Kidney epithelial cell (primary cell): ENCODE results near the gene SLC25A43. TPM values are rescaled to one million over a fixed set of nuclear protein-coding genes. Genes with fewer than 3 reads are reported as not detected.

ENCODE experiments used
- DNase-seq: peaks from one replicate; pipeline ENCODE4 v3.0.0-alpha.2; 2010; ENCODE audit warnings: low read depth
- H3K27me3 ChIP-seq: 2 replicates; pipeline ENCODE4 v1.6.0; 2011; ENCODE audit warnings: low read length; ENCODE audit not compliant: control insufficient read depth, insufficient read depth
- H3K36me3 ChIP-seq: 2 replicates; pipeline ENCODE4 v1.5.1; 2011; ENCODE audit warnings: low read length; ENCODE audit not compliant: control insufficient read depth, insufficient read depth
- H3K4me3 ChIP-seq: 2 replicates; pipeline ENCODE4 v1.5.1; 2011; ENCODE audit warnings: low read depth, mild to moderate bottlenecking, control low read depth, low read length
- CTCF ChIP-seq: IDR thresholded peaks from 2 replicates; pipeline ENCODE4 v1.5.1; 2011; ENCODE audit warnings: mild to moderate bottlenecking, moderate library complexity, low read length, control low read depth, inconsistent platforms; ENCODE audit not compliant: insufficient read depth, poor library complexity, severe bottlenecking
- total RNA-seq: library from RNA; depleted of rRNA; stranded (reverse); fragments of >200 nt; gene quantifications from 2 replicates; pipeline ENCODE4 v1.2.3, GENCODE V29; 2015

SLC25A43 gene
- total RNA-seq, 1 donor from 2014 or later: 9.8 TPM

- H3K27me3 ChIP-seq: no peaks in the 10 kb centered on the region
- no peak for DNase-seq
- H3K36me3 ChIP-seq: no peaks in the 10 kb centered on the region
- H3K4me3 ChIP-seq: no peak overlapping the region
- TF ChIP-seq CTCF: no peak
Observed at GRCh38 chrX:119495734-119496726, 96.9 kb downstream of the SLC25A43 start.

GRCh38 chrX:119497185-119497584 lies 98.0 kb downstream of the SLC25A43 start:
- Histone ChIP-seq H3K36me3 (no peaks in the 10 kb centered on the region), H3K27me3 (no peaks in the 10 kb centered on the region), H3K4me3 (no peak overlapping the region)
- DNase-seq: no peak
- TF ChIP-seq CTCF: no peak

GRCh38 chrX:119500061-119500800 lies 101.1 kb downstream of the SLC25A43 start:
- no peak for DNase-seq
- no peaks in the 10 kb centered on the region for H3K27me3 ChIP-seq
- no peak overlapping the region for H3K4me3 ChIP-seq
- no peak for TF ChIP-seq CTCF
- no peaks in the 10 kb centered on the region for H3K36me3 ChIP-seq

- TF ChIP-seq CTCF: no peak
- no peak for DNase-seq
Observed at GRCh38 chrX:119501511-119502148, 102.5 kb downstream of the SLC25A43 start.

GRCh38 chrX:119502727-119503483 lies 103.8 kb downstream of the SLC25A43 start:
- Histone ChIP-seq H3K4me3 (no peak overlapping the region), H3K27me3 (no peaks in the 10 kb centered on the region), H3K36me3 (no peaks in the 10 kb centered on the region)
- no peak for TF ChIP-seq CTCF
- no peak for DNase-seq

More at GRCh38 chrX:119501511-119502148, 102.5 kb downstream of the SLC25A43 start:
- H3K4me3 ChIP-seq: no peak overlapping the region
- H3K27me3 ChIP-seq: no peaks in the 10 kb centered on the region
- H3K36me3 ChIP-seq: no peaks in the 10 kb centered on the region
